Duodenal mucosa (tissue), 2 donors: ENCODE data around the gene PEX7.
"Not testable (repeated sequence)": the region's sequence is repeated elsewhere in the genome, so short reads cannot be mapped to it uniquely, and the experiment has no call there.

Experiments
- H3K27ac ChIP-seq: one replicate; pipeline ENCODE4 v1.7.0; 2013; ENCODE audit warnings: low read depth, low read length
- H3K27me3 ChIP-seq, 2 donors: one replicate each; pipeline ENCODE4 v1.7.0; 2013; ENCODE audit warnings: low read length in 2 of 2, control low read depth in 1 of 2; ENCODE audit not compliant: insufficient read depth in 2 of 2, control insufficient read depth in 1 of 2
- H3K36me3 ChIP-seq, 2 donors: one replicate each; pipeline ENCODE4 v1.7.0; 2013; ENCODE audit warnings: low read length in 2 of 2, control low read depth in 1 of 2; ENCODE audit not compliant: insufficient read depth in 2 of 2, control insufficient read depth in 1 of 2
- H3K4me1 ChIP-seq, 2 donors: one replicate each; pipeline ENCODE4 v1.7.0; 2013; ENCODE audit warnings: low read length in 2 of 2, control low read depth in 1 of 2; ENCODE audit not compliant: insufficient read depth in 2 of 2, control insufficient read depth in 1 of 2
- H3K4me3 ChIP-seq, 2 donors: one replicate each; pipeline ENCODE4 v1.7.0; 2013; ENCODE audit warnings: low read length in 2 of 2, low read depth in 1 of 2
- H3K9ac ChIP-seq, 2 donors: one replicate each; pipeline ENCODE4 v1.7.0; 2013; ENCODE audit warnings: low read length in 2 of 2, low read depth in 1 of 2
- H3K9me3 ChIP-seq, 2 donors: one replicate each; pipeline ENCODE4 v1.7.0; 2013; ENCODE audit warnings: low read length in 2 of 2, control low read depth in 1 of 2; ENCODE audit not compliant: control insufficient read depth in 1 of 2

PEX7 gene

GRCh38 chr6:136864676-136865075, 42.3 kb downstream of the PEX7 start:
- Histone ChIP-seq H3K36me3 (no peaks in the 10 kb centered on the region), H3K27me3 (no peaks in the 10 kb centered on the region), H3K4me3 (no peak overlapping the region)

GRCh38 chr6:136866872-136867416, 44.6 kb downstream of the PEX7 start:
- Histone ChIP-seq H3K36me3 (peaks cover 0 to 6% of the 10 kb centered on the region in 2 donors), H3K4me1 (no peaks in the 10 kb centered on the region), H3K4me3 (no peak overlapping the region)

More at GRCh38 chr6:136864676-136865075, 42.3 kb downstream of the PEX7 start:
- H3K9me3 ChIP-seq: no peaks in the 10 kb centered on the region
- no peak overlapping the region for H3K27ac ChIP-seq
- H3K9ac ChIP-seq: no peak overlapping the region
- no peaks in the 10 kb centered on the region for H3K4me1 ChIP-seq

GRCh38 chr6:136869451-136869850, 47.1 kb downstream of the PEX7 start:
- peaks cover 13 to 18% of the 10 kb centered on the region in 2 donors for H3K36me3 ChIP-seq
- no peak overlapping the region for H3K27ac ChIP-seq
- no peaks in the 10 kb centered on the region for H3K4me1 ChIP-seq
- H3K9ac ChIP-seq: no peak overlapping the region
- H3K4me3 ChIP-seq: no peak overlapping the region
- H3K27me3 ChIP-seq: no peaks in the 10 kb centered on the region
- H3K9me3 ChIP-seq: peaks cover 12 to 16% of the 10 kb centered on the region in 2 donors

More at GRCh38 chr6:136866872-136867416, 44.6 kb downstream of the PEX7 start:
- Histone ChIP-seq H3K27me3 (no peaks in the 10 kb centered on the region), H3K9me3 (no peaks in the 10 kb centered on the region), H3K9ac (no peak overlapping the region), H3K27ac (no peak overlapping the region)

- H3K36me3 ChIP-seq: peaks cover 13 to 18% of the 10 kb centered on the region in 2 donors
- H3K9ac ChIP-seq: no peak overlapping the region
- no peaks in the 10 kb centered on the region for H3K27me3 ChIP-seq
- peaks cover 12 to 16% of the 10 kb centered on the region in 2 donors for H3K9me3 ChIP-seq
- H3K4me1 ChIP-seq: no peaks in the 10 kb centered on the region
- H3K27ac ChIP-seq: no peak overlapping the region
- no peak overlapping the region for H3K4me3 ChIP-seq
Observed at GRCh38 chr6:136873748-136874147, 51.4 kb downstream of the PEX7 start.

GRCh38 chr6:136876469-136876868, 54.1 kb downstream of the PEX7 start:
- H3K4me1 ChIP-seq: not testable (repeated sequence)
- H3K36me3 ChIP-seq: peaks cover 11 to 18% of the 10 kb centered on the region in 2 donors

GRCh38 chr6:136880748-136881460, 58.5 kb downstream of the PEX7 start:
- Histone ChIP-seq H3K9ac (no peak overlapping the region), H3K27me3 (no peaks in the 10 kb centered on the region), H3K9me3 (no peaks in the 10 kb centered on the region), H3K4me1 (no peaks in the 10 kb centered on the region), H3K27ac (no peak overlapping the region), H3K4me3 (no peak overlapping the region), H3K36me3 (no peaks in the 10 kb centered on the region)

More at GRCh38 chr6:136876469-136876868, 54.1 kb downstream of the PEX7 start:
- not testable (repeated sequence) for H3K4me3 ChIP-seq, H3K27ac ChIP-seq, H3K27me3 ChIP-seq, H3K9ac ChIP-seq
- H3K9me3 ChIP-seq: peaks cover 12 to 16% of the 10 kb centered on the region in 2 donors

- H3K4me3 ChIP-seq: no peak overlapping the region
- H3K4me1 ChIP-seq: no peaks in the 10 kb centered on the region
- no peak overlapping the region for H3K9ac ChIP-seq
- H3K27me3 ChIP-seq: no peaks in the 10 kb centered on the region
- no peaks in the 10 kb centered on the region for H3K36me3 ChIP-seq
- H3K9me3 ChIP-seq: no peaks in the 10 kb centered on the region
- H3K27ac ChIP-seq: no peak overlapping the region
Observed at GRCh38 chr6:136886091-136886490, 63.7 kb downstream of the PEX7 start.

- no peaks in the 10 kb centered on the region for H3K4me1 ChIP-seq
- no peaks in the 10 kb centered on the region for H3K27me3 ChIP-seq
- no peaks in the 10 kb centered on the region for H3K9me3 ChIP-seq
- H3K36me3 ChIP-seq: no peaks in the 10 kb centered on the region
- H3K4me3 ChIP-seq: no peak overlapping the region
- no peak overlapping the region for H3K9ac ChIP-seq
- no peak overlapping the region for H3K27ac ChIP-seq
Observed at GRCh38 chr6:136887953-136888352, 65.6 kb downstream of the PEX7 start.

- Histone ChIP-seq H3K27me3 (no peaks in the 10 kb centered on the region), H3K4me1 (no peaks in the 10 kb centered on the region), H3K4me3 (no peak overlapping the region), H3K9me3 (no peaks in the 10 kb centered on the region), H3K9ac (no peak overlapping the region), H3K36me3 (peaks cover 0 to 6% of the 10 kb centered on the region in 2 donors), H3K27ac (no peak overlapping the region)
Observed at GRCh38 chr6:136889271-136890193, 67.1 kb downstream of the PEX7 start.
